ENCODE measurements around the gene PRDM16. TPM values are rescaled to one million over a fixed set of nuclear protein-coding genes. Genes with fewer than 3 reads are reported as not detected.

PRDM16 gene
- total RNA-seq, 4 donors from 2014 or later: 0.26 to 7.7 (median 0.35) TPM; not detected in 1

DNA sequence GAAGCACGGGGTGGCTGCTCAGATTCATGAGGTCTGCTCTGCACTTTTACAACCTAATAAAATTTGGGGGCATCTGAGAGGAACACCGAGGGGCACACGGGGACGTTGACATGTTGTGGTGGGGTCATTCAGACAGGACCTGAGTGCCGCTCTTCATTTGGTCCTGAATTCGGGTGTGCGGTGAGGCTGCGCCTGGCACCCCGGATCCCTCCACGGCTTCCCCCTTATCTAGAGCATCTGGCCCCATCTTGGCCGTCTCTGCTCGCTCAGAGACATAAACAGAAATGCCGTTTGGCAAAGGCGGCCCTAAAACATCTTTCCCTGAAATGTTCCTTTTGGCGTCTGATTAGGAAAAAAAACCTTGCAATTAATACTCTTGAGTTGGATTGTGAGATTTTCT lies 157.2 kb downstream of the PRDM16 start:
- no peaks in the 10 kb centered on the region for H3K4me1 ChIP-seq
- no peaks in the 10 kb centered on the region for H3K27me3 ChIP-seq

DNA sequence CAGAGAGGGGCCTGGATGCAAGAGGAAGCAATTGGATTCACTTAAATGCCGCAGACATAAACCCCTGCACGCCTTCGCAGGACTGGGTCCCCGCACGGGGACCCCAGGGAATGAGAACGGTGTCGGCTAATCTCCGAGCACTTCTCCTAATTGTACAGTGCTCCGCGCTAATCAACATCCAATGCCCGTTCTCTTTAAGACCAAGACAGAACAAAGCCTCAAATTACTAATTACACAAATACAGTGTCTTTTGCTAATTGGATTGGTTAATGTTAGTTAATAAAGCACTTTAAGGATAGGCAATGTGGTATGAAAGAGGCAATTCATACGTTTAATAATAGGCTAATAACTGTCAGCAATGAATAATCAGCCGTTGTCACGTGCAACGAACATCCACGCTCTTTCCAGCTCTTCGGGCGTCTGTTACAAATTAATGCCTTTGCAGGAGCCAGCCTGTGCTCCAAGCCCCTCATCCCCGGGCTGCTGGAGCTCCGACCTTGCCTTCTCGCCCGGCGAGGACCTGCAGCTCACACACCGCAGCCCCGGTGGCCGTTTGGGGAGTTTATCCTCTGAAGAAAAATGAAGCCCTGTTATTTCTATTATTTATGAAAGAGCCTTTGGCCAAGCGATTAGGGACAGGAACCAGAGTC lies 157.8 kb downstream of the PRDM16 start:
- H3K27ac ChIP-seq: no peak overlapping the region
- H3K36me3 ChIP-seq: no peaks in the 10 kb centered on the region
- H3K4me3 ChIP-seq: no peak overlapping the region
- H3K27me3 ChIP-seq: no peaks in the 10 kb centered on the region
- H3K4me1 ChIP-seq: no peaks in the 10 kb centered on the region
- no peaks in the 10 kb centered on the region for H3K9me3 ChIP-seq
- DNase-seq: no peak
- TF ChIP-seq POLR2A (IDR thresholded peaks at IDR 0.05): no peak
- intact Hi-C loops (cut with DNase I; ENCODE audit: low total_unique reads): no loop called here

More for the DNA sequence above, 157.2 kb downstream of the PRDM16 start:
- Histone ChIP-seq H3K9me3 (no peaks in the 10 kb centered on the region), H3K27ac (no peak overlapping the region), H3K36me3 (no peaks in the 10 kb centered on the region), H3K4me3 (no peak overlapping the region)
- intact Hi-C loops (cut with DNase I; ENCODE audit: low total_unique reads): no loop called here
- no peak for DNase-seq
- TF ChIP-seq, protein P1, sequence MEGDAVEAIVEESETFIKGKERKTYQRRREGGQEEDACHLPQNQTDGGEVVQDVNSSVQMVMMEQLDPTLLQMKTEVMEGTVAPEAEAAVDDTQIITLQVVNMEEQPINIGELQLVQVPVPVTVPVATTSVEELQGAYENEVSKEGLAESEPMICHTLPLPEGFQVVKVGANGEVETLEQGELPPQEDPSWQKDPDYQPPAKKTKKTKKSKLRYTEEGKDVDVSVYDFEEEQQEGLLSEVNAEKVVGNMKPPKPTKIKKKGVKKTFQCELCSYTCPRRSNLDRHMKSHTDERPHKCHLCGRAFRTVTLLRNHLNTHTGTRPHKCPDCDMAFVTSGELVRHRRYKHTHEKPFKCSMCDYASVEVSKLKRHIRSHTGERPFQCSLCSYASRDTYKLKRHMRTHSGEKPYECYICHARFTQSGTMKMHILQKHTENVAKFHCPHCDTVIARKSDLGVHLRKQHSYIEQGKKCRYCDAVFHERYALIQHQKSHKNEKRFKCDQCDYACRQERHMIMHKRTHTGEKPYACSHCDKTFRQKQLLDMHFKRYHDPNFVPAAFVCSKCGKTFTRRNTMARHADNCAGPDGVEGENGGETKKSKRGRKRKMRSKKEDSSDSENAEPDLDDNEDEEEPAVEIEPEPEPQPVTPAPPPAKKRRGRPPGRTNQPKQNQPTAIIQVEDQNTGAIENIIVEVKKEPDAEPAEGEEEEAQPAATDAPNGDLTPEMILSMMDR (IDR thresholded peaks at IDR 0.05): no peak
- no peak for TF ChIP-seq POLR2A (IDR thresholded peaks at IDR 0.05)

DNA sequence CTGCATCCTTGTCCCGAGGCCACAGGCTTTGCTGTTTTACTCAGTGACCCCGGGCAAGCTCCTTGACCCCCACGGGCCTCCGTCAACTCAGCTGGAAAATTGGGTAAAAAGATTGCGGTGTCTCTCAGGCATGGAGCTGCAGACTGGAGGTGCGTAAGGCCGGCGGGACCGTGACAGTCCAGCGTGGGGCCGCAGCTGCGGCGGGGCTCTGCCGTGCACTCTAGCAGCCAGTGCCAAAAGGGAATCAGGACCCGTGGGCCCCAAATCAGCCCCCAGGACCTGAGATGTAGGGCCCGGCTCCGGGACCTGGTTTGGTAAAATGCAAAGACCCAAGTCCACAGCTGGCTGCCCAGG lies 158.3 kb downstream of the PRDM16 start:
- Histone ChIP-seq H3K27ac (no peak overlapping the region), H3K4me3 (no peak overlapping the region), H3K27me3 (no peaks in the 10 kb centered on the region), H3K4me1 (no peaks in the 10 kb centered on the region), H3K9me3 (no peaks in the 10 kb centered on the region), H3K36me3 (no peaks in the 10 kb centered on the region)
- no peak for TF ChIP-seq POLR2A (IDR thresholded peaks at IDR 0.05)
- TF ChIP-seq, protein P1 (IDR thresholded peaks at IDR 0.05): no peak
- intact Hi-C loops (cut with DNase I; ENCODE audit: low total_unique reads): no loop called here
- no peak for DNase-seq

DNA sequence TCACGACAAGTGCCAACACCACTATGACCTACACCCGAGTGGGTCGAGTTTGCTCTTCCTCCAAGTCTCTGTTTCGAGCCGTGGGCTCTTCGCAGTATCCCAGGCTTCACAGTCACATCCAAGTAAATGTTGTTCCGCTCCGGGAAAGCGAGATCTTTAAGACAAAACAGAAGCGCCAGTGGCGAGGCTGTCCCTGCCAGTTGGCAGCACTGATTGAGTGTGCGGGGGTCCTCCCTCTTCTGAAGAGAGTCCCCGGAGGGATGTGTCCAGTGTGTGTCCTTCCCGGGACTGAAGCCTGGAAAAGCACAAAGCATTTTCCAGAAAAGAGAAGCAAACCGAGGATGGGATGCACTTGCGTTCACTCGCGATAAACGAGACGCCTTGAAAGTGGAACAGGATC lies 158.9 kb downstream of the PRDM16 start:
- TF ChIP-seq POLR2A (IDR thresholded peaks at IDR 0.05): no peak
- TF ChIP-seq, protein P1 (IDR thresholded peaks at IDR 0.05): no peak
- Histone ChIP-seq H3K27me3 (no peaks in the 10 kb centered on the region), H3K4me3 (no peak overlapping the region), H3K27ac (no peak overlapping the region), H3K4me1 (no peaks in the 10 kb centered on the region), H3K9me3 (no peaks in the 10 kb centered on the region), H3K36me3 (no peaks in the 10 kb centered on the region)
- no peak for DNase-seq
- intact Hi-C loops (cut with DNase I; ENCODE audit: low total_unique reads): no loop called here

DNA sequence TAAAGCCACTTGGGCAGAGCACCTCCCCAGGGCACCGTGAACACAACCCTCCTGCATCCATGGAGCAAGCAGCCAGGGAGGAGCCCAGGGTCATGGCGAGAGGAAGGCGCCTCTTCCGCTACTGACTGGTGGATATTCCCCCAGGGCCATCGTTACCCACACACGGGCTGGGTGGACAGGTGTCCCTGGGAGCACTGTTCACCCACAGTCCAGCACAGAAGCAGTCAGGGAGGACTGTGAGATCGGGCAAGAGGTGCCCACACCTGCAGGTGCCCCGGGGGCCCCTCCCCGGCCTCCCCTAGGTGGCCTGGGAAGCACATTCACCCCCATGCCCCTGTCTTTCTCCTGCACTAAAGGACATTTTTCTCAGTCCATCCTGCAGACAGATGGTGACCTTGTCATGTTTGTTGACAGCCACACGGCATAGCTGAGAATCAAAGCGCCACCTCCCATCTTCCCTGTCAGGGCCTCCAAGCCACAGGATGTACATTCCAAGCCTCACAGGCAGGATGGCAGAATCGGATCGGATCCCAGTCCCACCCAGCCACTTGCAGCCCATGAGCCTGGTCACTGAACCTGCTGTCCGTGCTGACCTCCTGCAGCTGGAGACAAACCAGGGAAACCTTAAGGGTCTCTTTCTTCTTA lies 160.2 kb downstream of the PRDM16 start:
- Histone ChIP-seq H3K36me3 (no peaks in the 10 kb centered on the region), H3K4me1 (no peaks in the 10 kb centered on the region), H3K9me3 (no peaks in the 10 kb centered on the region), H3K4me3 (no peak overlapping the region), H3K27ac (no peak overlapping the region), H3K27me3 (no peaks in the 10 kb centered on the region)
- no peak for TF ChIP-seq POLR2A (IDR thresholded peaks at IDR 0.05)
- TF ChIP-seq, protein P1 (IDR thresholded peaks at IDR 0.05): no peak
- intact Hi-C loops (cut with DNase I; ENCODE audit: low total_unique reads): no loop called here
- no peak for DNase-seq

All from uterus (tissue), 4 donors.